Sciatic nerve (tissue), 2 donors: Measurements from ENCODE around the gene GUK1. TPM values are rescaled to one million over a fixed set of nuclear protein-coding genes. Genes with fewer than 3 reads are reported as not detected.
A peak's percentile ranks its signal among the peaks of the same experiment; 100 is the strongest.
"Not testable (repeated sequence)": the region's sequence is repeated elsewhere in the genome, so short reads cannot be mapped to it uniquely, and the experiment has no call there.

Experiments
- ATAC-seq: fragments of 200-7000 bp; cut with Tn5 transposase; one replicate; pipeline ENCODE4 v1.9.1; 2020; ENCODE audit warnings: mild to moderate bottlenecking, moderate library complexity
- DNase-seq: peaks from one replicate; pipeline ENCODE4 v3.0.0-alpha.2; 2020; ENCODE audit warnings: low spot score
- intact Hi-C: fragments of 100-400 bp; cut with DNase I; formaldehyde crosslinking; loops from one replicate; pipeline ENCODE4 v1.14.2; 2022
- total RNA-seq: library from RNA; stranded (reverse); fragmentation: NEBNext Ultra II Directional; extraction: Animal tissue kit (Norgen Biotek cat#: 25700); gene quantifications from one replicate; pipeline ENCODE4 v1.2.1, GENCODE V29; 2021
- donor health status: DM: no; HTN: no; CAD: no.
- donor health status: DM: no; HTN: no; CAD: no.

The GUK1 gene
- total RNA-seq, 1 donor from 2014 or later, result 250 TPM

- DNase-seq, result no peak
- intact Hi-C loops, result no loop called here
- ATAC-seq, result no peak
Observed at GRCh38 chr1:228169345-228169744, 29.3 kb downstream of the GUK1 start.

GRCh38 chr1:228170666-228171065 lies 30.6 kb downstream of the GUK1 start:
- no peak for DNase-seq
- intact Hi-C loops, result no loop called here
- no peak for ATAC-seq

GRCh38 chr1:228171221-228171891 lies 31.3 kb downstream of the GUK1 start:
- ATAC-seq, result no peak
- intact Hi-C loops, result no loop called here

GRCh38 chr1:228172591-228173527 lies 32.8 kb downstream of the GUK1 start:
- ATAC-seq, result no peak
- DNase-seq, result peak; percentile 45
- intact Hi-C loops, result no loop called here

More at GRCh38 chr1:228171221-228171891, 31.3 kb downstream of the GUK1 start:
- DNase-seq, result peak; percentile 45

GRCh38 chr1:228173528-228174481 lies 33.7 kb downstream of the GUK1 start:
- intact Hi-C loops, DNase-seq: not testable (repeated sequence)
- peak; percentile 20 for ATAC-seq

- ATAC-seq (no peak), DNase-seq (peak; percentile 62)
- intact Hi-C loops, result no loop called here
Observed at GRCh38 chr1:228174482-228175315, 34.6 kb downstream of the GUK1 start.

GRCh38 chr1:228175316-228176023 lies 35.4 kb downstream of the GUK1 start:
- DNase-seq (peak; percentile 50), ATAC-seq (no peak)
- intact Hi-C loops, result no loop called here

- ATAC-seq (no peak), DNase-seq (no peak)
- intact Hi-C loops, result no loop called here
Observed at GRCh38 chr1:228176024-228176395, 35.9 kb downstream of the GUK1 start.

- intact Hi-C loops, result no loop called here
- ATAC-seq (no peak), DNase-seq (no peak)
Observed at GRCh38 chr1:228176461-228177182, 36.5 kb downstream of the GUK1 start.

- intact Hi-C loops, result no loop called here
- peak; percentile 48 for DNase-seq
- no peak for ATAC-seq
Observed at GRCh38 chr1:228177183-228177475, 37.0 kb downstream of the GUK1 start.

GRCh38 chr1:228177721-228178710 lies 37.9 kb downstream of the GUK1 start:
- intact Hi-C loops, result no loop called here
- ATAC-seq (no peak), DNase-seq (no peak)

- intact Hi-C loops, result no loop called here
Observed at GRCh38 chr1:228178737-228179684, 38.9 kb downstream of the GUK1 start.

GRCh38 chr1:228180271-228180958 lies 40.3 kb downstream of the GUK1 start:
- intact Hi-C loops, result no loop called here
- no peak for ATAC-seq
- DNase-seq, result no peak

More at GRCh38 chr1:228178737-228179684, 38.9 kb downstream of the GUK1 start:
- DNase-seq (no peak), ATAC-seq (peak; percentile 74)

- no peak for ATAC-seq
- intact Hi-C loops, result no loop called here
- no peak for DNase-seq
Observed at GRCh38 chr1:228180959-228181644, 41.0 kb downstream of the GUK1 start.
